Ovary (tissue), 9 donors: ENCODE data around the gene S1PR1. TPM values are rescaled to one million over a fixed set of nuclear protein-coding genes. Genes with fewer than 3 reads are reported as not detected.

Experiments
- DNase-seq, 5 donors: peaks; one replicate each; pipeline ENCODE4 v3.0.0-alpha.2; 2019 to 2020
- H3K27ac ChIP-seq, 2 donors: fragments of 200-600 bp; one replicate each; pipeline versions ENCODE4 v1.5.1 to v1.8.0; 2019 to 2022
- H3K27me3 ChIP-seq: fragments of 200-600 bp; one replicate; pipeline ENCODE4 v1.8.0; 2022
- H3K36me3 ChIP-seq: fragments of 200-600 bp; sonication (generic); one replicate; pipeline ENCODE4 v1.5.1; 2019
- H3K4me1 ChIP-seq: one replicate; pipeline ENCODE4 v1.8.1; 2013; ENCODE audit warnings: mild to moderate bottlenecking, moderate library complexity; ENCODE audit not compliant: insufficient read depth
- H3K4me3 ChIP-seq: fragments of 200-600 bp; sonication (generic); one replicate; pipeline ENCODE4 v1.5.1; 2017
- H3K9me3 ChIP-seq, 2 donors: fragments of 200-600 bp in 1 of 2; sonication (generic) in 1 of 2; one replicate each; pipeline versions ENCODE4 v1.5.1 to v1.8.1; 2013 to 2019; ENCODE audit warnings: mild to moderate bottlenecking in 1 of 2, moderate library complexity in 1 of 2
- EP300 ChIP-seq: sonication (generic); formaldehyde crosslinking; IDR thresholded peaks from one replicate; pipeline ENCODE4 v1.6.1; 2017; ENCODE audit warnings: antibody characterized with exemption
- POLR2A ChIP-seq: fragments of 450-650 bp; IDR thresholded peaks from one replicate; pipeline ENCODE4 v1.6.1; 2017; ENCODE audit warnings: antibody characterized with exemption, mild to moderate bottlenecking, moderate library complexity
- WGBS, 3 donors: extraction: QIAGEN DNeasy Blood & Tissue Kit in 1 of 3; methylation state at CpG; one replicate each; pipeline versions ENCODE4 v1.1.5 to v1.1.7; 2013 to 2017; 5-methylcytosine and 5-hydroxymethylcytosine counted together
- intact Hi-C, 4 donors: fragments of 100-400 bp; cut with DNase I; formaldehyde crosslinking; loops; one replicate each; pipeline versions ENCODE4 v1.11.0 to v1.15.1; 2022 to 2023
- polyA plus RNA-seq, 2 donors: library from polyadenylated mRNA; stranded (reverse); fragments of 200-250 nt in 1 of 2; fragments of 350-450 nt in 1 of 2; fragmentation: Illumina TruSeq in 1 of 2; extraction: RNeasy Lipid Tissue Mini Kit (QIAGEN cat#74804) in 1 of 2; gene quantifications; one replicate each; pipeline ENCODE4 v1.2.3, GENCODE V29; 2013 to 2014
- total RNA-seq, 7 donors: library from RNA; depleted of rRNA in 2 of 7; stranded (reverse); fragments of >200 nt in 2 of 7; fragmentation: NEBNext Ultra II Directional in 3 of 7; extraction: Animal tissue kit (Norgen Biotek cat#: 25700) in 3 of 7; gene quantifications; one replicate each; pipeline versions ENCODE4 v1.1.0 to v1.2.4, GENCODE V29; 2016 to 2023
- TF ChIP-seq, protein P1 (sequence below), 3 donors: fragments of 450-650 bp in 2 of 3; fragments of 200-600 bp in 1 of 3; IDR thresholded peaks; one replicate each; pipeline versions ENCODE4 v1.5.1 to v1.8.0; 2016 to 2022; ENCODE audit warnings: antibody characterized with exemption in 3 of 3, mild to moderate bottlenecking in 1 of 3
- donor health status: DM: no; HTN: no; CAD: no; lungs with moderate emphysema.
- donor health status: DM: no; HTN: no; CAD: no.
- donor health status: Bipolar disorder and iron deficiency.
- donor health status: DM: yes; HTN: yes; CAD: no.
- donor health status: DM: no; HTN: no; CAD: no.
- donor health status: DM: yes; HTN: yes; CAD: no.

S1PR1 gene
- total and polyA plus RNA-seq, 9 donors, result 8.0 to 27.8 (median 10.9) TPM

DNA sequence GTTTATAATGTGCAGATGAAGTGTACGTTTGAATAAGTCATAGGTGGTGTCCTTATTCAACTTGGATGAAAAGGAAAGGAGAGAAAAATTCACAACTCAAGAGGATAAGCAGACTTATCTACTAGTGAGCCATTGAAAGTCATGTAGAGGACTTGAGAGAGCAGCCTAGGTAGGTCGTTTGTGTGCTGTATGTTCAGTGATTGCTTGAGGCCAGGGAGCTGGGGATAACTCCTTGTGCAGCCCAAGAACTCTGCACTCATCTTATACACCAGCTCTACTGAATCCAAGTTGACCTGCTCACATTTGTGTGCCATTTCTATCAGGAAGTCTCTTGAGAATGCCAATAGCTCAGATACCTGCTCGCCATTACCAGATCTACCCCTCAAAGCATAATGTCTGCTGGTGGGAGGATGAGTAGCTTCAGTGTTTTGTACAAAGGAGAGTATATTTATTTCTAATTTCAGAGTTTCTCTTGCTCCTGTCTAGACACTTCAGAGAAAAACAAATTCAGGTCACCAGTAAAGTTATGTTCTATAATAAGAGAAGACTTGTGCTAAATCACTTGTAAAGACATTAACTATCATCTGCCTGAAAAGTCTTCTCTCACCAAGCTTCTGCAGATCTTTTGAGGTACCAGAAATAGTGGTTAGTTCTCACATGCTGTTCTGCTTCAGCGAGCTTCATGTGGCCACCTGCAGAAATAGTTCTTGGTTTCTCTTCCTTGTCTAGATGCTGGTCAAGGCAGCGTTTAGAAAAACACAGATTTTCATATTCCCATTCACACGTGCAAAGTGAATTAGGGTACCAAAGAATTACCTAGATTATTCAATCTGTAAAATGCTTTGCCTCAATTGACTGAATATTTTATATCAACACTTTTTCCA lies 10.8 kb downstream of the S1PR1 start:
- Histone ChIP-seq H3K4me1 (no peaks in the 10 kb centered on the region), H3K4me3 (no peak overlapping the region), H3K27me3 (no peaks in the 10 kb centered on the region), H3K36me3 (no peaks in the 10 kb centered on the region), H3K27ac (no peak overlapping the region), H3K9me3 (no peaks in the 10 kb centered on the region)
- TF ChIP-seq, protein P1, sequence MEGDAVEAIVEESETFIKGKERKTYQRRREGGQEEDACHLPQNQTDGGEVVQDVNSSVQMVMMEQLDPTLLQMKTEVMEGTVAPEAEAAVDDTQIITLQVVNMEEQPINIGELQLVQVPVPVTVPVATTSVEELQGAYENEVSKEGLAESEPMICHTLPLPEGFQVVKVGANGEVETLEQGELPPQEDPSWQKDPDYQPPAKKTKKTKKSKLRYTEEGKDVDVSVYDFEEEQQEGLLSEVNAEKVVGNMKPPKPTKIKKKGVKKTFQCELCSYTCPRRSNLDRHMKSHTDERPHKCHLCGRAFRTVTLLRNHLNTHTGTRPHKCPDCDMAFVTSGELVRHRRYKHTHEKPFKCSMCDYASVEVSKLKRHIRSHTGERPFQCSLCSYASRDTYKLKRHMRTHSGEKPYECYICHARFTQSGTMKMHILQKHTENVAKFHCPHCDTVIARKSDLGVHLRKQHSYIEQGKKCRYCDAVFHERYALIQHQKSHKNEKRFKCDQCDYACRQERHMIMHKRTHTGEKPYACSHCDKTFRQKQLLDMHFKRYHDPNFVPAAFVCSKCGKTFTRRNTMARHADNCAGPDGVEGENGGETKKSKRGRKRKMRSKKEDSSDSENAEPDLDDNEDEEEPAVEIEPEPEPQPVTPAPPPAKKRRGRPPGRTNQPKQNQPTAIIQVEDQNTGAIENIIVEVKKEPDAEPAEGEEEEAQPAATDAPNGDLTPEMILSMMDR (IDR thresholded peaks at IDR 0.05), result no peak
- TF ChIP-seq EP300, result no peak
- no peak for TF ChIP-seq POLR2A
- intact Hi-C loops, result no loop called here
- 84 to 87% (median 86%) methylated on average over 6 of the region's 6 CpGs for WGBS, 3 donors
- DNase-seq, result no peak

DNA sequence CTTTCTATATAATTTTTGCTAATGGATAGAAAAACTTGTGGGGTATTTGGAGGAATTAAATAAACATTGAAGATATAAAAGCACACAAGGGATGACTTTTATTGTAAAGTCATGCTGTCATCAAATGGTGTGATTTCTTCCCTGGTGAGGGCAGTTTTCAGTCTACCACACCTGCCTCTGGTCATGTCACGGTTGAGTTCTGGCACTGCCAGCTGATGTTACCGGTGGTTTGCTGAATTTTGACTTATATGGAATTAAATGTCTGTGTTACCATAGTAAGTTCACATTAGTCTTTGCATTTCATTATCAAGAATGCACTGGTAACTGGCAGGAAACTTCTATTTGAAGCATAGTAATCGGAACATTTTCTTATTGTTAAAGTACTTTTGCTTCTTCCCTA lies 13.4 kb downstream of the S1PR1 start:
- Histone ChIP-seq H3K27me3 (no peaks in the 10 kb centered on the region), H3K4me1 (no peaks in the 10 kb centered on the region), H3K27ac (no peak overlapping the region), H3K4me3 (no peak overlapping the region), H3K36me3 (no peaks in the 10 kb centered on the region), H3K9me3 (no peaks in the 10 kb centered on the region)
- TF ChIP-seq, protein P1 (IDR thresholded peaks at IDR 0.05), result no peak
- TF ChIP-seq EP300 (no peak), POLR2A (no peak)
- DNase-seq, result no peak
- intact Hi-C loops, result no loop called here
- 78 to 87% (median 85%) methylated on average over 3 of the region's 3 CpGs for WGBS, 3 donors

DNA sequence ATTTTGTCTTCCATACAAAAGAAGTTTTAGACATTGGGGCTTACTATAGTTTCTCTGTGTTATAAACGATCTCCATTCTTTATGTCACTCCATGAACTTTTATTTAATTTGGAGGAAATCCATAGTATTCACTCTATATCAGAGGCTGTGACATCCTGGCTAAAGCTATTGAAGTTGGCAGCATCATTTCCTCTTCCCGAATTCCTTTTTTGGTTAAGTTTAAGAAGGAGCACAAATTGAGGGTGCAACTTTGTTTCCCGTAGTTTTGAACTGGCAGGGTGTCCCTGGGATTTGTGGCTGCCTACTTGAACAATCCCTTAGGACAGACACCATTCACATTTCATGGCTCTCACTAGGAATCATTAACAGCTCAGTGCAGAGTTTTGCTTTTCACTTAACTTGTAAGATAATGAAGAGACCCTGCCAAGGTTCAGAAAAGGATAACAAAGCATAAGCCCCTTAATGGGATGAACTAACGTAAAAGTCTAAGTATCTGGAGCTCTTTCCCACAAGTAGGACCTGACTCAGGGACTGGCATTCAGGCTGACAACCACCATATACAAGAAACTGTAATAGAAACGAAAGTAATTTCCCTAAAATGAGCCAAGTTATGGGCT lies 13.9 kb downstream of the S1PR1 start:
- no peak overlapping the region for H3K4me3 ChIP-seq
- H3K36me3 ChIP-seq, result no peaks in the 10 kb centered on the region
- H3K27ac ChIP-seq, result no peak overlapping the region
- intact Hi-C loops, result no loop called here
- no peaks in the 10 kb centered on the region for H3K27me3 ChIP-seq
- TF ChIP-seq, protein P1 (IDR thresholded peaks at IDR 0.05), result no peak
- TF ChIP-seq POLR2A (no peak), EP300 (no peak)
- no peak for DNase-seq
- H3K4me1 ChIP-seq, result no peaks in the 10 kb centered on the region
- no peaks in the 10 kb centered on the region for H3K9me3 ChIP-seq
- 25 to 34% (median 29%) methylated on average over 5 of the region's 5 CpGs for WGBS, 3 donors

DNA sequence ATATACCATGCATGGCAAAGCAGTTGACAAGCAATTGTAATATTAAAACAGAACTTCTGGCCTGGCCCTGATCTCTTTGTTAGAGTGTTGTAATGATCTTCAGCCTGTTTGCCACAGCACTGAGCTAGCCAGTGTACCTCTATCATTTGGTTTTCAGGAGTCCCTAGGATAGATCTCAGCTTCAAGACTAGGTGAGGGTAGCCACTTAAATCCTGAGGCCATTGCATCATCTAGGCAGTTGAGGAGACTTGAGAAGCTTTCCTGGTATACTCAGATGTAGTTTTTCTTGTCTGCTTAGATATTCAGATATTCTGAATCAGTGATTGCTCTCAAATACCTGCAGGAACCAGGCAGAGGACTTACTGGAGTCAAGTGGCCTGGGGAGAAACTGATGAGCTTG lies 14.7 kb downstream of the S1PR1 start:
- Histone ChIP-seq H3K9me3 (no peaks in the 10 kb centered on the region), H3K4me1 (no peaks in the 10 kb centered on the region), H3K36me3 (no peaks in the 10 kb centered on the region), H3K4me3 (no peak overlapping the region), H3K27ac (no peak overlapping the region), H3K27me3 (no peaks in the 10 kb centered on the region)
- TF ChIP-seq EP300, result no peak
- TF ChIP-seq POLR2A, result no peak
- TF ChIP-seq, protein P1 (IDR thresholded peaks at IDR 0.05), result no peak
- DNase-seq, result no peak
- intact Hi-C loops, result no loop called here
